GM19468 (cell line): Measurements from ENCODE around the gene RNF214.

Experiments used
- ATAC-seq: cut with Tn5 transposase; IDR thresholded peaks from one replicate; pipeline ENCODE4 v1.9.1; 2021; ENCODE audit warnings: mild to moderate bottlenecking, moderate library complexity, moderate number of reproducible peaks; ENCODE audit not compliant: unreplicated experiment; ENCODE audit errors: extremely low read depth

Gene RNF214

DNA sequence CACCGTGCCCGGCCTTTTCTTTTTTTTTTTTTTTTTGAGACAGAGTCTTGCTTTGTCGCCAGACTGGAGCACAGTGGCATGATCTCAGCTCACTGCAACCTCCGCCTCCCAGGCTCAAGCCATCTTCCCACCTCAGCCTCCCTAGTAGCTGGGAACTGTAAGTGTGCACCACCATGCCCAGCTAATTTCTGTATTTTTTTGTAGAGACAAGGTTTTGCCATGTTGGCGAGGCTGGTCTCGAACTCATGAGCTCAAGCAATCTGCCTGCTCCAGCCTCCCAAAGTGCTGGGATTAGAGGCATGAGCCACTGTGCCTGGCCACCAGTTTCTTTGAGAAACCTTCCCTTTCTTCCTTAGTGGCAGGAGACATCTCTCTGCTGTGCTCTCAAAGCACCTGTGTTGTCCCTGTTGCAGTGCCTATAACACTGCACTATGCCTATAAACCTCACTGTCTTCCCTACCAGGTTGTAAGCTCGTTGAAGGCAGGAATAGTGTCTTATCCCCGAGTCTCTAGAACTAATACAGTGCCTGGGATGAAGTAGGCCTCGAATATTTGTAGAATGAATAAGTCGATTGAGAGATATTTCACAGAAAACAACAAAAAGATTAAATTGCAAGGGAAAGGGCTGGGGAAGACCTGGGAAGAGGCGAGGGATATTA is 19.6 kb upstream of the RNF214 start:
- no peak for ATAC-seq

DNA sequence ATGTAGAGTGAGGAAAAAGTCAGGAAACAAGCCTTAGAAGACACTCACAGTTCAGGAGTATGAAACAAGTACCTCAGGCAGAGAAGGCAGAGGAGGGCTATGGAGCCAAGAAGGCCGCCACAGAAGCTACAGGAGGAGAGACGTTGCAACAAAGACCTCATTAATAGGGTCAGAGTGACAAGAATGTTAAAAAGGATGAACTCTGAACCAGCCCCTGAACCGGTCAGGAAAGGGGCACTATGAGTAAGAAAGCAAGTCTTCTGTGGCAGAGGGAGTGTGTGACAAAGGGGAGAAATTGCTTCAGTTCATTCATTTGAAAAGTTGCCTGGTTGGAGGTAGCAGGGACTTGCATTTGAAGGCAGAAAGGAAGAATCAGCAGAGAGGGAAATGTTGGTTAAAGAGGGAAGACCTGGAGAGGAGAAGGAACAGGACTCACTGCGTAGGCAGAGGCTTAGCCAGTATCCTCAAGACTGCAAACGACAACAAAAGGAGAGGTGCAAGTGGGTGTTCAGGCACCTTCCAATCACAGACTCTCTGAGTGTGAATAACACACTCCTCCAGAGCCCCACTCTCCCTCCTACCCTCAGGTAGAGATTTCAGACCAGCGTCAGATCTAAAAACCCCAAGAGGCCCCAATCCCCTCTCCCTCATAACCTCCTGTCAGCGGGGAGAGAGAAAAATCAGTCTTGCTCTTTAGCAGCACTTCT is 17.9 kb upstream of the RNF214 start:
- no peak for ATAC-seq

DNA sequence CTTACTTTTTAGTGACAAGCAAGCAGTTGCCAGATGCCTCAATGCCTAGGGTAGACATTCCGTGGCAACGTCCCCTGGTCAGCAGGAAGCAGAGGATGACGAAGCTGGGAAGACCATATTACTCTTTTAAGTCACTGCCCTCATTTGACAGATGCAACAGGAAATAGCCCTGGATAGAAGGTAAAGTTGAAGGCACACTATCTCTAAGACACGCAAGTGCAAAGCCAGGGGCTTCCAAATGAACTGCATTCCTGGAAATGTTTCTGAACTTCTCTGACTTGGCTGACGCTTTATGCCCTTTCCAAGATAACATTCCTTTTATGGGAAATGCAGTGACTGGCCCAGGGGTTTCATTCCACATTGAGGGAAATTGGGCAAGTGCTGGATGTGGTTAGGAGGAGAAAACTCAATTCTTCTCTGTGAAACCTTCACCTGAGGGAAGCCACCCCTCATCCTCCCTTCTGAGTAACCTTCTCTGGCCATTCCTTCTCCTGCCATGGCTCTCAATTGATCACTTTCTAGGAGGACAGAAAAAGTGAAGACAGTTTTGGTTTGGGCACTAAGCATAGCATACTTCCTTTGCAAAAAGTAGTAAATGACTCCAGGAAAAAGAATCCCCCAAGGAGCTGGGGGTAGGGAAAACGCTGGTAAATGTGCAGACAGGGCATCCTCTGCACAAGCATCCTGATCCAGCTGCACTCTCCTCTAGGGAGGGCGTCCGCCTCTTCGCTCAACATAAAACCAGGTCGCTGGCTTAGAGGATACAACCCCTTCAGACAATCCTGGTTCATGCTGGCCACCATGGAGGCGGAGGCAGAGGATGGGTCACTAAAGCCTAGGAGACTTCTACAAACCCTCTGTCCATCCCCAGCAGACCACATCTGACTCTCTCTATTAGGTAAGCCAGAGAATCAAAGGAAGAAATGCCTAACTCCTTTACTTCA is 15.1 kb upstream of the RNF214 start:
- ATAC-seq: no peak

DNA sequence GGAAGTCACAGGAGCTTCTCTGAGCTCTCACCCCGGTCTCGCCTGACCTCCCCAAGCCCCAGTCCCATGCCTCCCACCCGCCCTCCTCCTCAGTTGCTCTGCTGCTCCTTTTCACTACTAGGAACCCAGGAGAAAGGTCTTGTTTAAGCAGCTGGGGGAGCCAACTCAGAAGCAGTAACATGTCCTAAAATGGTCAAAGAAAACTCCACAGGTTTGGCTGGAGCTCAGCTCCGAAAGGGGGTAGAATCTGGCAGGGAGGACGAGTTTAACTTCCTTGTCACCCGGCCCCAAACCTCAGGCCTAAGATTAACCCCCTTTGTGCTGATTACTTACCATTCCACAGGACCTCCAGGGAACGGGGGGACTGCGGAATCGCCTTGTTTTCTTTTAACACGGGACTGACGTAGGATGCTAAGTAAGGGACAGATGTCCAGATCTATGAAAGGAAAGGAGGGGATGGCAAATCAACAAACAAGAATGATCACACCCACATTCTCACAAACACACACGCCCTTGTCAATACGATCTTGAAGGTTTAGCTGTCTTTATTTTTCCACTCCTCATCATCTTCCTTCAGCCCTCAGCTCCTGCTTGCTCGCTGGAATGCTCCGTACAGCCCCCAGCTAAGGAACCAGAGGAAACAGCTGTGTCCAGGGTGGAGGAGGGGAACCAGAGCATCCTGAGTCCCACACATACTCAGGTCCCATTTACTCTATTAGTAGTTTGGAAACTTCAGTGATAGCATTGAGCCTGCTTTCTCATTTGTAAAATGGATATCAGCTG is 14.1 kb upstream of the RNF214 start:
- ATAC-seq: no peak

DNA sequence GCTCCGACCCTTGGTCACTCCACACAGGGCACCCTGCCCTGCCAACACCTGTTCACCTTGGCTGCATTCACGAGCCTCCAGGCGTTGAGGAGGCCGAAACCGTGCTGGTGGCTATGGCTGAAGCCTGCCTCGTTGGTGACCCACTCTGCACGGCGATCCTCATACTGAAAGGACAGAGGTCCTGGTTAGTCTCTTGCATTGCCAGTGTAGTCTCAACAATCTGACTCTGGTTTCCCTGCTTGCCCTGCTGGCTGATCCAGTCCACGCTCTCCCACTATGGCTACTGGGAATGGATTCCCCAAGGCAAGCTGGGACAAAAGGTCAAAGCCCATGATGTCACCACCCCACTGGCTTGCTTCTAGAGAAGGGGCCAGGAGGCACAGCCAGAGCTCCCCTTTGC is 13.5 kb upstream of the RNF214 start:
- ATAC-seq: no peak

DNA sequence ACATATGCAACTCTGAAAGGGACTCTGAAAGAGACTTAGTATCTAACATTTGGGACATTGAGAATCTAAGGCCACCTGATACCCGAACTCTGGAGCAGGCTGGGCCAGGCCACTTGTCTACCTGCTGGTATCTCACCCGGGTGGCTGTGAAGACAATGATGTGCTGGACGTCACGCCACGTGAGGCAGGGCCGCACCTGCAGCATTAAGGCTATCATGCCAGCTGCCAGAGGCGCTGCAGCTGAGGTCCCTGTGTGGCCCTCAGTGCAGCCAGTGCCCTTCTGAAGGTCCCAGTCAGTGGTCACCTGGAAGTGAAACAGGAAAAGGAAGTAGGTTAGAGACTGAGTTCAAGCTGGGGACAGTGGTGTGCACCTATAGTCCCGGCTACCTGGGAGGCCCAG is 13.0 kb upstream of the RNF214 start:
- no peak for ATAC-seq

DNA sequence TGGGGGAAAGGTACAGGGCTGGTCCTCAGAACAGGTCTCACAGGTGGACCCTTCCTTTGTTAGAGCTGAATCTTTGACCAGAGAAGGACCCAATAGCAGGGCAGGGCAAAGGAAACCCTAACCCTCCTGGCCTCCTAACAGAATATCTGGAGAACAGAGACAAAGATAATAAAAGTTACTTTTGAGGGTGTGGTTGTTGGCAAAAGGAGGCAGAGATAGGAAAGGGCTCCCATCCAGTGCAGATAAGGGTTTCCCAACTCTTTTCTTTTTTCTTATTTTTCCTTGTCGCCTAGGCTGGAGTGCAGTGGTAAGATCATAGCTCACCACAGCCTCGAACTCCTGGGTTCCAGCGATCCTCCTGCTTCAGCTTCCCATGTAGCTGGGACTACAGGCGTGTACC is 12.5 kb upstream of the RNF214 start:
- ATAC-seq: no peak

DNA sequence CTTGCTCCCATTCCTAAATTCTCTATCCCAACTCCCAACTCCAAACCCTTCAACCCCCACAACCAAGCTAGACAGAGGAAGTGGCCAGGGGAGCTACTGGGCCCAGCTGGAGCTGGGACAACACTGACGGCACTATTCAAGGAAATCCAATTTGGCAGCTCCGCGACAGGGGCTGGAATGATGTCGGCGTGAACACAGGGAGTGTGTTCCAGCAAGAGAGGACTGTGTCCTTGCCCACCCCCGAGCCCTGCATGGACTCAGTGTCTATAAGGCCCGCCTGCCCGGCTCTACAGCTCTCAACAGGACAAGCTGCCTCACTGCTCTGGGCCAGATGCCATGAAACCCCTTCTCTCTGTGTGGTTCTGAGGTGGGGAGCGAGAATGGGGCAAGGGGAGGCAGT is 11.9 kb upstream of the RNF214 start:
- ATAC-seq: no peak

DNA sequence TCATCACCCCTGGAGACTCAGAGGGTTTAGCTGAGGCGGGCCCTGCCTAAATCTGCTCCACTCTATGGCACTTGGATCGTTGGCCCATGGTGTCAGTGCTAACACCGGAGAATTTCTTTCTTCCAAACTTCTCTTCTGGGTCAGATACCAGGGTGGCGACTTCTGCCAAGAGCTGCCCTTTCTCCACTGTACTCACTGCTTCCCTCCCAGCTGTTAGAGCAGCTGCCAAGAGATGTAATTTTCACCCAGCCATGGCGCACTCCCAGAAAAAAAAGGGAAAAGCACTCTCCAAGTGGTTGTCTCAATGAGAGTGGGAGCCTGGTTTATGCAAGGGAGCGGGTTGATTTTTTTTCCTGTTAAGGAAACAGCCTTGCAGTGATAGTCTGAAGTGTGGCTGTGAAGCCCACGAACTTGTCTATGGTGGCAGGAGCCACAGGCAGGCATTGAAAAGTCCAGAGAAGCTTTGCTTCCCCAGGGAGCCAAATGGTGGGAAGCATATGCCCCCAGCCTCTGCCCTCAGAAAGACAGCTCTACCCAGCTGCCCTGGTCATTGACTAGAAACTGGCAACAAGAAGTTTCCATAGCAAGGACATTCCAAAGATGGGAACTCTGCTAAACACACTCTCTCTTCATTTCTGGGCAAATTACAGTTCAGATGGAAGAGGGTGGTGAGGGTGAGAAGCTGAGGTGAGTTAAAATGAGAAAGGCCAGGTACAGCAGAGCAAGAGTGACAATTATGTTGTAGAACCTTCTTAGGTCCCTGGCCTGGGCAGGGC is 11.3 kb upstream of the RNF214 start:
- no peak for ATAC-seq

DNA sequence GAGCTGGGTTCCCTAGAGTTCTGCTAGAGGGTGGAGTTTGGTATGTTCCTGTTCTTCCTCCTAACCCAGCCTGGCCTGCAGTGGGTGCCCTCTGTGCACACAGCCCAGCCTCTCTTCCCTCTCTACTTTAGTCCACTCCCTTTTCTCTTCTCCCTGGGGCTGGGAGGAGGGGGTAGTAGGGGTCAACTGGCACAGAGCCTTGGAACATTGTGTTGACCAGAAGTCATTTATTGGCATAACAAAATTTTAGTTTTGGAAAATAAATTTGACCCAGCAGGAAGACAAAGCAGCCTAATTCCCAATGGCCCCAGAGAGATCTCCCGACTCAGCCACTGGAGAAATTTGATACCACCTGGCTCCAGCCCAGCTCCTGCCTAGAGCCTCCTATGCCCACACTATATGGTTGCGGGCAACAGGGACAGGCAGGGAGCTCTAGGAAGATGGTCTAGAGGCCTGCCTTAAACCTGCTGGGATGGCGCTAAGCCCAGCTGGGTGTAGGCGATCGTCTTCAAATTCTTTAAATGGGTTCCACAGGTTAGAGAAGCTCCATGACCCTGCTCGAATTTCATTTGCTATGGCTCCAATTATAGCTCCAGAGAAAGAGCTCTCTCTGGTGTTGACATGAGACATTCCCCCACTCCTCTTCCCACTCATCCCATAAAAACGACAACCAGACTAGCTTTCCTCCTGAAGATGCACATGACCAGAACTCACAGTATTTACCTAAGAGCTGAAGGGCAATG is 10.5 kb upstream of the RNF214 start:
- ATAC-seq: no peak

DNA sequence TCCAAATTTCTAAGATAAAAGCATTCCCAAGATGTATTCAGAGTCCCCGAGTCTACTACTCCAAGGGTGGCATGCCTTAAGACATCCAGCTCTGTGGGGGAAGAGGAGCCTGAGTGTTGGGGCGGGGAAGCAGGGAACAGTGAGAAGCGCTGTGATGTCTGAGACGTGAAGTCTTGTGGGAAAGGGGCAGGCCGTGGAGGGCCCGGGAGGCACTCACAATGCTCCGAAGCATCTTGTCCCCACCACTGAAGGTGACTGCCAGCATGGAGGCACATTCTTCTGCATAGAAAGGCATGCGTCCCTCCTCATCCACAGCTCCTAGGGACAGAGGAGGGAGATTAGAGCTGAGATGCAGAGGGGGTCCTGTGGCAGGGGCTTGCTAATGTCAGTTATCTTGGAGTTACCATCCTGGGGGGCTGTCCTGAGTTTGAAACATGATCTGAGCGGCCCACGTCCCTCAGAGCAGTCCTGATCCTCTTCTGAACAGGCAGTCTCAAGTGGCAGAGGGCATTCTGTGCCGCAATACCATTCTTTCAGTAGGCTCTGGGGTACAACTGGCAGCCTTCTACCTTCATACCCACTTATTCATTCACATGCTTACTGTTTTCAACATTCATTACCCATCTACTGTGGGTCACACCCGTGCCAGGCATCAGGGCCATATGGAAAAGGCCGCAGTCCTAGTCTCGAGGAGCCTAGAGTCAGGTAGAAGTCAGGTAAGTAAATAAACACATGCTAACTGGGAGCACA is 9.3 kb upstream of the RNF214 start:
- ATAC-seq: no peak

DNA sequence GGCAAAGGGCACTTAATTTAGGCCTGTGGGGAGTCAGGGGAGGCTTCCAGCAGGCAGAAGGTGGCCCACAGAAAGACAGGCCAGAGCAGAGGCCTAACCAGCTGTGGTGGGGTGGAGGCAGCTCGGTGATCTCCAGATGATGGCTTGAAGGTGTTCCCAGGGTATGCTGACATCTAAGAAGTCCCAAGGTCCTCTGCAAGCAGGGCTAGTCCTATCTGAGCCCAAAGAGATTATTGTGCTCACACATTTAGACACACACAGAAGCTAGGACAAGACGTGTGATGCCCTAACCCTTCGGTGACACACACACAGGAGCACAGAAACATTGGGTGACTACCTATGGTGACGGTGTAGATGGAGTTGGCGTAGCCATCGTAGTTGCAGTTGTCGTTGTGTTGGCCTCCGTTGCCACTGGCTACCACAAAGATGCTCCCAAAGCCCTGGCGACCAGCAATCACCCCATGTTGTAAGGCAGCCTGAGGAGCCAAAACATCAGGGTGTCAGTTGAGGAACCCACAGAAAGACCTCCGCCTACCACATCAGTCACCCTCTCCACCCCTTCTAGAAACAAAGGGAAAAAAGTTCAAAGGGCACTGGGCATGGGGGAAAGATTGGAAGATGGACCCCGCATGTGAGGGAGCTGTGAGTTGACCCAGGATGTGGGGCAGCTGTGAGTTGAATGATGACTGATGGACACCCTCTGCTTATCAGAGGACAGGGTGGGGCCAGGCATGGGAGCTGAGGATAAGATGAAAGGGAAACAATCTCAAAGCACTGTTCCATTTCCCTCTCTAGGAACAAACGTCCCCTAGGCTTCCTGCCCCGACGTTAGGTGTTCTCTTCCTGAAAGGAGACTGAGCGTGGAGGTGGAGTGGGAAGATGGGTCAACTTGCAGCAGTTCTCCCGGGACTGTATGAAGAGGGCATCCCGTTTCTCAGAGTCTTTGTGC is 8.5 kb upstream of the RNF214 start:
- ATAC-seq: no peak

DNA sequence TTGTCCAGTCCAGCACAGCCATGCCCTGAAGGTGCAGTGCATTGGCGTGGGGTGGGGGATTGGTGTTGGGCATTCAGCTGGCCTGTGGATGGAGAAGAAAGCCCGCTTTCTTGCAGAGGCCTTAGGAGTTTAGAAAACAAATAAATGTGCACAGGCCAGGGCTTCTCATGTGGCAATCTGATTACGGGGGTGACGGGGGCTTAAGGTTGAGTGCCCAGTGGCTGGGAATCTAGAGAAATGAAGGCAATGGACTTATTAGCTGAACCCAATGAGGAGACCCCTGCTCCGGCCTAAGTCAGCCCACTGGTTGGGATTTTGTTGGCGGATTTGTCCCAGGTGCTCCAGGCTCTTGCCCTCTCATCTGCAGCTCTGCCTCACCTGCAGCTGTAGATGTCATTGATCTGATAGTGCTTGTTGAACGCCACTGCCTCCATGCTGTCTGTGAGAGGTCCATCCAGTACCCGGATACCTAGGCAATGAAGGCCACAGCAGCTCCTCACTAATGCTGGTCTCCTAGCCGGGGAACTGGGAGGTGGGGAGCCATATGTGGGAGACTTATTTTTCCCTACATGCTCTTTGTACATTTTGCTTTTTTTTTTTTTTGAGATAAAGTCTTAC is 6.8 kb upstream of the RNF214 start:
- ATAC-seq: no peak

DNA sequence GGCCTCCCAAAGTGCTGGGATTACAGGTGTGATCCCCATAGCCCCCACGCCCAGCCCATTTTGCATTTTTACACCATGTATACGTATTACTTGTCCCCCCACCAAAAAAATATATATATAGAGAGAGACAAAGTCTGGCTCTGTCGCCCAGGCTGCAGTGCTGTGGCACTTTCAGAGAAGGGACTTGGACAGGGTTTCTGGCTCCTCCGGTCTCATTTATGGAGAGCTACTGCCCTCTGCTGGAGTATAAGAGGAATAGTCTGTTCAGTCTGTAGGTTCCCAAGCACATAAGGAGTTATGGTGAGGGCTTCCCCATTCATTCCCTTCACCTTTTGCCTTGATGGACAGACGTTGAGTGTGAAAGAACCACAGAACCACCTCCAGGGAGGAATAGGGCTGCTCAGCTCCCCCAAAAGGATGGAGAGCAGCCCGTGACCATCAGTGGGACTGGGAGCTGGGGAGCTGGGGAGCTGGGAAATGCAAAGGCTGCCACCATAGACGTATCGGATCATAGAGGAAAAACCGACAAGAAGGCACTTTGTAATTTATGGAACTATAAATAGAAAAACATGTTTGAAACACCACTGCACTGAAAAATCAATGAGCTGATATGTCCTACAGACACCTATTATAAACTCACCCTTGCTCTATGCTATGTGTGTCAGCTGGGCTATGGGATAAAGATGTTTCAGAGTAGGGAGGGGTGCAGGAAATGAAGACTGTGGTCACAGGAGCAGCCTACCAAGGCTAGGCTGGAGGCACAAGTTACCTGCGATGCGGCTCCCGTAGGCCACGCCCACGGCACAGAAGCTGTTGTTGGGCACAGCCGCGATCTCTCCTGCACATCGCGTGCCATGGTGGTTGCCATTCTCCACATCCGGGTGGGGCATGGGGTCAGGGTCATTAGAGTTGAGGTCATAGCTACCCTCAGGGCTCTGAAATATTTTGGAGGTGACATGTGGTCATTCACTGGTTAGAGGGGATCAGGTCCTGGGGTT is 5.8 kb upstream of the RNF214 start:
- peak; percentile 43 for ATAC-seq

DNA sequence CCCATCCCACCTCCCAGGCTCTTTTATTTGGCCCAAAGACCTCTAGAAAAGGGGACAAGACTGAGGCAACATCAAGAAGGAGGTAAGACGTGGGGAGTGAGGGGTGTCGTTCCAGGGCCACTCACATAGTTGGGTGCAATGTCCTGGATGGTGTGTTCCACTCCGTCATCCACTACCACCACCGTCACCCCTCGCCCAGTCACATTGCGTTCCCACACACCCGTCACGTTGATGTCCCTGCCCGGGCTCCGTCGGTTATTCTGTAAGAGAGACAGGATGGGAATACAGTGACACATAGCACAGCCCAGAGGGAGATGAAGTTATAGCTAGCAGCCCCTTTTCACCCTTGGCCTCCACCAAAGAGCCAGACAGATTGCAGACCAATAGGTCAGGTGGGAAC is 4.4 kb upstream of the RNF214 start:
- ATAC-seq: no peak

DNA sequence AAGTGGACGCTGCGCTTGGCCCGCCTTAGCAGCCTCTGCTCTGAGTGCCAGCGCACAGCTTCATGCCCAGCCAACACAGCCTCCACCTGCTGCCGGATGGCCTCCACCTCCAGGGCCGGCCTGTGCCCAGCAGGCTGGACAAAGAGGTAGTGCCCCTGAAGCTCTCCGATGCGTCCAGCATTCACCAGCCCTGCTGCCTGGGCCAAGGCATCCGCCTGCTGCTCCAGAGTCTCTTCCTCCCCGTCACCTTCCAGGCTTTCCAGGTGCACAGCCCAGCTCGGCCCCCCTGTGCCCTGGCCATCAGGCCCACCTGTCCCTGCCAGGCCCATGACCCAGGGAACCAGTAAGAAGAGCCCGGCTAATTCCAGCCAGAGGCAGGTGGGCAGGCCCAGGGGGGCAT is 3.1 kb upstream of the RNF214 start:
- ATAC-seq: no peak
